Astrocyte of the cerebellum (primary cell): ENCODE data around the gene CPXM1.

Source experiments
- DNase-seq: peaks from one replicate; pipeline ENCODE4 v3.0.0-alpha.2; 2011; ENCODE audit warnings: low read depth
- H3K4me3 ChIP-seq: 2 replicates; pipeline ENCODE4 v1.5.1; 2011; ENCODE audit warnings: mild to moderate bottlenecking, low read depth, low read length, moderate library complexity
- CTCF ChIP-seq: IDR thresholded peaks from 2 replicates; pipeline ENCODE4 v1.5.1; 2012; ENCODE audit warnings: low read length, low read depth, moderate library complexity, mild to moderate bottlenecking; ENCODE audit errors: missing control alignments
- in situ Hi-C: cut with HindIII; loops from 2 replicates; pipeline ENCODE4 v1.10.0; 2017; ENCODE audit warnings: low sequenced_read_pairs

The CPXM1 gene

GRCh38 chr20:2750491-2751251, 49.8 kb downstream of the CPXM1 start:
- no peak for DNase-seq
- no peak overlapping the region for H3K4me3 ChIP-seq
- no peak for TF ChIP-seq CTCF
- in situ Hi-C loops = no loop called here

GRCh38 chr20:2749951-2750490, 50.4 kb downstream of the CPXM1 start:
- in situ Hi-C loops = no loop called here
- TF ChIP-seq CTCF = no peak
- no peak for DNase-seq
- no peak overlapping the region for H3K4me3 ChIP-seq

- DNase-seq = no peak
- H3K4me3 ChIP-seq = no peak overlapping the region
- TF ChIP-seq CTCF = no peak
- in situ Hi-C loops = no loop called here
Observed at GRCh38 chr20:2749343-2749950, 51.0 kb downstream of the CPXM1 start.

- DNase-seq = no peak
- in situ Hi-C loops = no loop called here
- TF ChIP-seq CTCF = no peak
- H3K4me3 ChIP-seq = no peak overlapping the region
Observed at GRCh38 chr20:2748551-2749342, 51.7 kb downstream of the CPXM1 start.

- no peak for DNase-seq
- in situ Hi-C loops = no loop called here
- no peak for TF ChIP-seq CTCF
- no peak overlapping the region for H3K4me3 ChIP-seq
Observed at GRCh38 chr20:2747676-2748235, 52.7 kb downstream of the CPXM1 start.

GRCh38 chr20:2746636-2747265, 53.7 kb downstream of the CPXM1 start:
- in situ Hi-C loops = no loop called here
- no peak for DNase-seq
- H3K4me3 ChIP-seq = no peak overlapping the region
- no peak for TF ChIP-seq CTCF
